HG02852 (cell line): Measurements from ENCODE around the gene GSTM4.
"Not testable (repeated sequence)": the region's sequence is repeated elsewhere in the genome, so short reads cannot be mapped to it uniquely, and the experiment has no call there.

Source experiments
- ATAC-seq: cut with Tn5 transposase; IDR thresholded peaks from one replicate; pipeline ENCODE4 v1.9.1; 2021; ENCODE audit warnings: mild to moderate bottlenecking, moderate library complexity; ENCODE audit not compliant: unreplicated experiment

Gene GSTM4

DNA sequence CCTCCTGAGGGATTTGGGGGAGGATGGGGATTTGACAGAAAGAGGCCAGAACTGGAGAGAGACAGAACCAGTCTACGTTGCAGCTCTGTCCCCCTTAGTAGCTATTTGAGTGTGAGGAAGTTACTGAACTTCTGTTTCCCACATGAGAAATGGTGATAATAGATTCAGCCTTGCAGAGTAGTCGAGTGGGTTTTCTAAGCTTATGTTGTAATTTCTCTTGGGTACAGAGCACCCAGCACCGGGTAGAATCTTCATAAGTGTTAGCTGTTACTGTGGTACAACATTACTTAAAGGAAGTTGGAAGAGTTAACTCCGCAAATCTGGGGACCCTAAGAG is 4.8 kb downstream of the GSTM4 start:
- not testable (repeated sequence) for ATAC-seq

DNA sequence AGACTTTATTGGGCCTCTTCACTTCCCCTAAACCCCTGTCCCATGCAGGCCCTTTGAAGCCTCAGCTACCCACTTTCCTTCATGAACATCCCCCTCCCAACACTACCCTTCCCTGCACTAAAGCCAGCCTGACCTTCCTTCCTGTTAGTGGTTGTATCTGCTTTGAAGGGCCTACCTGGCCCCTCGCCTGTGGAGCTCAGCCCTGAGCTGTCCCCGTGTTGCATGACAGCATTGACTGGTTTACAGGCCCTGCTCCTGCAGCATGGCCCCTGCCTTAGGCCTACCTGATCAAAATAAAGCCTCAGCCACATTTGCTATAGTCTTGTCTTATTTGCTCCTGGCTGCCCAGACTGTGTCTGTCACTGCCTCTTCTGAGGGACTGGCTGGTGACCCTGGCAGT is 5.5 kb downstream of the GSTM4 start:
- no peak for ATAC-seq

DNA sequence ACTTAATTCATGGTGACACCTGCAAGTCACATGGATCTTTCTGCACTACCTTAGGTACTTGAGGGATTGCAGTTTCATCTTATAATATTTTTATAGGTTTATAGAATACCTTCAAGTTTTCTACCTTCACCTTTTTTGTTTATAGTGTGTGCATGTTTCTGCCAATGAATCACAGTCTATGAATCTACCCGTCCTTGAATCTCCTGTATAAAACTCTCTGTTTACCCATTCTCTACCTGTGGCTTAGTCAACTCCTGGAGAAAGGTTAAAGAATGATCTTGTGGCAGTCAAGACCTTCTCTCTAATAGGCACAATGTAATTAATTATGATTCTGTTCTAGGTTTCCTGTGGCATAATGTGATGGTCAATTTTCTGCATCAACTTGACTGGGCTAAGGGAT is 8.8 kb downstream of the GSTM4 start:
- no peak for ATAC-seq

DNA sequence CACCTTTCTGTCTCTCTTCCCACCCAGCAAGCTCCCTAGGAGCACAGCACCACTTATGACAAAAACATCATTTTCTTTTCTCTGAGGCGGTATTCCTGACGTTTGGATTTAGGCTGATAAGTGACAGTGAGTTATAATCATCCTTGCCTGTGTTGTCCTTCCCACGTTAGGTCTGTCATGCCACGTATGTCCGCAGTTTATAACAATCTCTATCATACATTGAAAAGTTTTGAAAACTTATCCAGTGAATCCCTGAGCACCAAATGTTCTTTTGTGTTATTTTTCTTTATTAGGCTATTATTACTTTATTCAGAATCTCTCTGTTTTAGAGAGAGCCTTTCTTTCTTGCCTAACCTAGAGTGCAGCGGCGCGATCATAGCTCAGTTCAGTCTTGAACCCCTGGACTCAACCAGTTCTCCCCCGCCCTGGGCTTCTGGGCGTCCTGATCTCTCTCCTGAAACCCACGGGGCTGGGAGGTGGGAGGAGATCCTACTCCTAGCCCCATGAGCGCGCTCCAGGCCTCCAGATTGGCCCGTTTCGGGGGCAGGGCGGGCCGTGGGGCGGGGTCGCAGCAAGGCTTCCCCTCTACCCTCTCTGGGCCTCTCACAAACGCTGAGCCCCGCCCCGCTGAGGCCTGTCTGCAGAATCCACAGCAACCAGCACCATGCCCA is 11.7 kb downstream of the GSTM4 start, which contains the start of gene GSTM2:
Gene GSTM2 (plus strand): TSS at position 606 of the 671 bp plus-strand sequence. CDS start 59 bp downstream, at position 665.
- ATAC-seq, result peak; percentile 95

DNA sequence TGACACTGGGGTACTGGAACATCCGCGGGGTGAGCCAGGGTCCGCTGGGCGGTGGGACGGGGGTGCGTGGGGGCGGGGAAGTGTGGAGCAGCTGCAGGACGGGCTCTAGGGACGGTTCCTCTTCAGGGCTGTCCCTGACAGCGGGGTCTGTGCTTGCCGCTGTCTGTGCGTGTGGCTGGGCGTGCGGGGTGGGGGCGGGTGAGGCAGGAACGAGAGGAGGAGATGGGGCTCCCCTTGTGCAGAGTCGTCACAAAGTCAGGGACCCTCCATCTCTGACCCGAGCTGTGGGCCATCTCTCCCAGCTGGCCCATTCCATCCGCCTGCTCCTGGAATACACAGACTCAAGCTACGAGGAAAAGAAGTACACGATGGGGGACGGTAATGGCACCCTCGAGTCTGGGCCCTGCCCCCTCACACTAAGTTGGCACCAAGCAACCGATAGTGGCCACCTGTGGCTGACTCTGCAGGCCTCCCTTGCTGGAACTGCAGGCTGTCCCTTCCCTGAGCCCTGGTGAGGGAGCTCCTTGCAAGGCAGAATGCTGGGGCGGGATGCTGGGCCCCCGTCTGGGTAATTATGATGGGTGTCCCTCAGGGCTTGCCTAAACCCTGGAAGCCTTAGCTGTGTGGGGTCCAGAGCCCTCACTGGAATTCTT is 12.3 kb downstream of the GSTM4 start:
- ATAC-seq, result peak; percentile 25

DNA sequence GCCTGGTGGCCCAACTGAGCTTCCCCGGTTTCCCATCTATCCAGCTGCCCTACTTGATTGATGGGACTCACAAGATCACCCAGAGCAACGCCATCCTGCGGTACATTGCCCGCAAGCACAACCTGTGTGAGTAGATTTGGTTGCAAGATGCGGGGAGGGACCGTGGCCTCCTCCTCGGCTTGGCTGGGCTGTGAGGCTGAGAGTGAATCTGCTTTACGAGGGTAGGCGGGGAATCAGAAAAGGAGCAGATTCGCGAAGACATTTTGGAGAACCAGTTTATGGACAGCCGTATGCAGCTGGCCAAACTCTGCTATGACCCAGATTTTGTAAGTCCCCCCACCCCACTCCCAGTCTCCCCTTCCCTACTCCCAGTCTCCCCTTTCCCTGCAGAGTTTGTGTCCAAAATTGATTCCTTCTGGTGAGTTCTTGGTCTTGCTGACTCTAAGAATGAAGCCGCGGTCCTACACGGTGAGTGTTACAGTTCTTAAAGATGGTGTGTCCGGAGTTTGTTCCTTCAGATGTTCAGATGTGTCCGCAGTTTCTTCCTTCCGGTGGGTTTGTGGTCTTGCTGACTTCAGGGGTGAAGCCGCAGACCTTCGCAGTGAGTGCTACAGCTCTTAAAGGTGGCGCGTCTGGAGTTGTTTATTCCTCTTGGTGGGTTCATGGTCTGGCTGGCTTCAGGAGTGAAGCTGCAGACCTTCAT is 13.5 kb downstream of the GSTM4 start:
- ATAC-seq, result no peak

DNA sequence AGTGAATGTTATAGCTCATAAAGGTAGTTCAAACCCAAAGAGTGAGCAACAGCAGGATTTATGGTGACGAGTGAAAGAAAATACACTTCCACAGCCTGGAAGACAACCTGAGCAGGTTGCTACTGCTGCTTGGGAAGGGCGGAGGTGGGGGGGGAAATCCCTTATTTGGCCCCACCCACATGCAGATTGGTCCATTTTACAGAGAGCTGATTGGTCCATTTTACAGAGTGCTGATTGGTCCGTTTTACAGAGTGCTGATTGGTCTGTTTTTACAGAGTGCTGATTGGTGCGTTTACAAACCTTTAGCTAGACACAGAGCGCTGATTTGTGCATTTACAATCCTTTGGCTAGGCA is 14.0 kb downstream of the GSTM4 start:
- ATAC-seq, result not testable (repeated sequence)

DNA sequence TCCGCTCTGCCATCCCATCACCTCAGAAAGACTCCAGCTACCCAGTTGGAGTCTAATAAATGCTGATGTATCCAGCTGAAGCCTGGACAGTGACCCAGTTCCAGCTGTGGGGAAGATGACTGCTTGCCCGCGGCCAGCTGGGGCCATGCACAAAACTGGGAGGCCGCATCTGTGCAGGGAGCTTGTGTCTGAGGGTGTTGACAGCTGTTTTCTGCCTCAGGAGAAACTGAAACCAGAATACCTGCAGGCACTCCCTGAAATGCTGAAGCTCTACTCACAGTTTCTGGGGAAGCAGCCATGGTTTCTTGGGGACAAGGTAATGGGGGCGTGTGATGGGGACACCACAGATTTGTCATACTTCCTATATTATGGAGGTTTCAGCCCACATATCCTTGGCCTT is 15.2 kb downstream of the GSTM4 start:
- no peak for ATAC-seq

DNA sequence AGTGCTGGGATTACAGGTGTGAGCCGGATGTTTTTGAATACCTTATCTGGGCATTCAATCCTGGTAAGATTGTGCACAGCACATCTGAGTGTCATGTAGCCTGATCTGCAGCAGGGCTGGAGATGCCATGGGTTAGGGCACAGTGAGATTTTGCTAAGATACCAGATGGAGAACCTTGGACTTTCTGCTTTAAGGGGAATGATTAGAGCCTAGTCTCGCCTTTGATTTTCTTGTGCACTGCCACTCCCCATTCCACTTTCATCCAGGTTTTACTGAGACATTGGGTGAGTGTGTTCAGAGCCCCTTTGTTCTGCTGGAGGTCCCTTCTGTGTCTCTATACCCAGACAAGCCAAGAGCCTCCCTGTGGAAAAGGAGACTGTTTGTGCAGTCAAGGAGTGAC is 18.0 kb downstream of the GSTM4 start:
- not testable (repeated sequence) for ATAC-seq

DNA sequence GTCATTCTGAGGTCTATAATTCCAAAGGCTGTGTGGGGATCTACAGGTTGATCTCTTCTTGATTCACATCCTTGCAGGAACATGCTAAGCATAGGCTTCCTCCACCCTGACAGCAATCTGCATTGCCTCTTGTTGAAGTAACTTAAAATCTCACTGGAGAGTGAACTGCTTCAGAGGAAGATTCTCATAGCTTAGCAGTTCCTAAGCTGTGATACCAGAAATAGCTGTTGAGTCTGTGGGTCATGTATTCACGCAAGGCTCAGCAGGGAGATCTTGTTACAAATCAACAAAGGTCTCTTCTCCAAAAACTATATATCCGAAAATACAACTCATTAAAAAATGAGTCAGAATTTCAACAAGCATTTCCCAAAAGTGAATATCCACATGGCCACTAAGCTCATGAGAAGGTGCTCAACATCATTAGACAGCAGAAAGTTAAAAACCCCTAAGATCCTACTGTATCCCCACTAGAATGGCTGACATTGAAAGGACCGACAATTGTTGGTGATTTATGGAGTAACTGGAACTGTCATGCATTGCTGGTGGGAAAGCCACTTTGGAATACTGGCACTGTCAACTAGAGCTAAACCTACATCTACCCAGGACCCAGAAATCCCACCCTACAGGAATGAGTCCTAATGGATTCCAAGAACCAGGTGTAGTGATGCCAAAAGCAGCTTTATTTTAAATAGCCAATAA is 20.9 kb downstream of the GSTM4 start:
- not testable (repeated sequence) for ATAC-seq

DNA sequence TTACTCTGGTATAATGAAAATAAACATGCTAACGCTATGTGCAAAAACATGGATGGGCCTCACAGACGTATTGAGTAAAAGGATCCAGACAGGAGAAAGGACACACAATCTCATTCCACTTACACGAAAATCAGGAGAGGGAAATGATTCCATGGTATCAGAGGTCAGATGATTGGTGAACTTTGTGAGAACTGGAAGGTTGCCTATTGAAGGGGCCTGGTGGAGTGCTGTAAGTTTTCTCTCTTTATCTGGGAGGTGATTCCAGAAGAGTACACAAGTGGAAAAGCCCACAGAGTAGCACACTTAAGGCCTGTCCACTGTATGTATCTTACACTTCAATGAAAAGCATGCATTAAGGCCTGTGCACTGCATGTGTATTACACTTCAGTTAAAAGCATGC is 21.6 kb downstream of the GSTM4 start:
- no peak for ATAC-seq

DNA sequence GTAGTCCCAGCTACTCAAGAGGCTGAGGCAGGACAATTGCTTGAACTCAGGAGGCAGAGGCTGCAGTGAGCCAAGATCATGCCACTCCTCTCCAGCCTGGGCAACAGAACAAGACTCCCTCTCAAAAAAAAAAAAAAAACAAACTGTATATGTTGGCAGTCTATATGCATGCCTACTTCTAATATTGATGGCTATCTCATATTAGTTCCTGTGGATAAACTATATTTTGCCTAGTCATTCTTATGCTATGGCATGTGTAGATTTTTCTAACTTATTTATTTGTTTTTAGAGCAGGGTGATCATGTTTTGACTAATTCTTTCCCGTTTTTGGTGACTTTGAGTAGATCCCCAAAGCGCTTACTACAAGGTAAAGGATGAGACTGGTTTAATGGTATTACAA is 22.7 kb downstream of the GSTM4 start:
- not testable (repeated sequence) for ATAC-seq

DNA sequence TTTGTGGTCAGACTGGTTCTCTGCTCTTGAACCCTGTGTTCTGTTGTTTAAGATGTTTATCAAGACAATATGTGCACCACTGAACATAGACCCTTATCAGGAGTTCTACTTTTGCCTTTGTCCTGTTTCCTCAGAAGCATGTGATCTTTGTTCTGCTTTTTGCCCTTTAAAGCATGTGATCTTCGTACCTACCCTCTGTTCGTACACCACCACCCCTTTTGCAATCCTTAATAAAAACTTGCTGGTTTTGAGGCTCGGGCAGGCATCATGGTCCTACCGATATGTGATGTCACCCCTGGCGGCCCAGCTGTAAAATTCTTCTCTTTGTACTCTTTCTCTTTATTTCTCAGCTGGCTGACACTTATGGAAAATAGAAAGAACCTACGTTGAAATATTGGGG is 28.9 kb downstream of the GSTM4 start:
- not testable (repeated sequence) for ATAC-seq

DNA sequence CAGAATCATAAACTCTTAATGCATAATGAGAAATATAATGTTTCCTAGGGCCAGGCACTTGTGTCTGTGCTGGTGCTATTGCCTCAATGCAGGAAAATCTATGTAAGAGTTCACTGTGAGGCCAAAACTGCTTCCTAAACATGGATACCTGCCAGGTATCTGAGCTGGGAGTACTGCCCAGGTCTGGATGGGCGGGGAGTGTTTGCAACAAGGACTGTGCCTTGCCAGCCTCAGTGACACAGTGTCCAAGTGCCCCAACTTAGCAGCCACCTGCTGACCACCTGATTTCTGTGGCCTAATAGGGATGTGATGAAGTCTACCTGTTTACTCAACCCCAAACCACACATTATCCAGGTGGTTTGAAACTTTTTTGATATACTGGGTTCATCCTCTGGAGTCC is 29.5 kb downstream of the GSTM4 start:
- not testable (repeated sequence) for ATAC-seq

DNA sequence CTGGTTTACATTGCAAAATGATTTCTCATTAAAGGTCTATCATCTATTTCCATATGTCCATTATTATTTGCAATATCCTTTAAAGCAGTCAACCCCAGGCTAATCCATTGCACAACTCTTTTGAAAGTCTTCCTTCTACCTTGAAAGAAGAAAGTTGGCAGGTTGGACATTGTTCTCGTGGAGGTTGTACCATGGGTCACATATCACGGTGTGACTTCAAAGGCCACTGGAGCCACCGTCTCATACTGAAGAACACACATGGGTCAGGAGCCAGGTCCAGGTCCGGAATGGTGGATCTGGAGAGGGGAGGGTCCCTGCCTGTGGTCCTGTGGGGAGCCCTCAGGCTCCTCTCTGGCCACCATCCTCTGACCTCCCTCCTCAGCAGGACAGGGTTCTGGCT is 30.0 kb downstream of the GSTM4 start:
- ATAC-seq, result not testable (repeated sequence)

DNA sequence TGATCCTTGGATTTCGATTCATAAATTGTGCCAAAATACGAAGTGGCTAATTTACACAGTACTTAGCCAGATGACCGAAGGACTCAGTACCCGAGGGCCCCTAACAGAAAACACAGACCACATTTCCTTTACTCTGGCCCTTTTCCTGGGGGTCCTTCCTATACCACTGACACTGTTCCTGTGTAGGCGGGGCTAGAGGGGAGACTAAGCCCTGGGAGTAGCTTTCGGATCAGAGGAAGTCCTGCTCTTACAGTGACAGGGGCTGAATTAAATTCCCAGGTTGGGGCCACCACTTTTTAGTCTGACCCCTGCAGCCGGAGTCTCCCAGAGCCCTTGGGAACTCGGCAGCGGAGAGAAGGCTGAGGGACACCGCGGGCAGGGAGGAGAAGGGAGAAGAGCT is 31.2 kb downstream of the GSTM4 start:
- ATAC-seq, result peak; percentile 17

DNA sequence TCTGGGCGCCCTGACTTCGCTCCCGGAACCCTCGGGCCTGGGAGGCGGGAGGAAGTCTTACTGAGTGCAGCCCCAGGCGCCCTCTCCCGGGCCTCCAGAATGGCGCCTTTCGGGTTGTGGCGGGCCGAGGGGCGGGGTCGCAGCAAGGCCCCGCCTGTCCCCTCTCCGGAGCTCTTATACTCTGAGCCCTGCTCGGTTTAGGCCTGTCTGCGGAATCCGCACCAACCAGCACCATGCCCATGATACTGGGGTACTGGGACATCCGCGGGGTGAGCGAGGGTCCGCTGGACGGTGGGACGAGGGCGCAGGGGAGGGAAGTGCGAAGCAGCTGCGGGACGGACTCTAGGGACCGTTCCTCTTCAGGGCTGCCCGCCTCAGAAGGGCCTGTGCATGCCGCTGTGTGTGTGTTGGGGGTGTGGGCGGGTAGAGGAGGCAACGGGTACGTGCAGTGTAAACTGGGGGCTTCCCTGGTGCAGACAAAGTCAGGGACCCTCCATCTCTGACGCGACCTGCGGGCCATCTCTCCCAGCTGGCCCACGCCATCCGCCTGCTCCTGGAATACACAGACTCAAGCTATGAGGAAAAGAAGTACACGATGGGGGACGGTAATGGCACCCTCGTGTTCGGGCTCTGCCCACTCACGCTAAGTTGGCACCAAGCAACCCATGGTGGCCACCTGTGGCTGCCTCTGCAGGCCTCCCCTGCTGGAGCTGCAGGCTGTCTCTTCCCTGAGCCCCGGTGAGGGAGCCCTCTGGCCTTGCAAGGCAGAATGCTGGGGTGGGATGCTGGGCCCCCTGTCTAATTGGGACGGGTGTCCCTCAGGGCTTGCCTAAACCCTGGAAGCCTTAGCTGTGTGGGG is 32.0 kb downstream of the GSTM4 start, which contains the start of gene GSTM1:
Gene GSTM1 (plus strand): TSS at position 177 of the 859 bp plus-strand sequence. CDS start 57 bp downstream, at position 234.
- peak; percentile 98 for ATAC-seq

DNA sequence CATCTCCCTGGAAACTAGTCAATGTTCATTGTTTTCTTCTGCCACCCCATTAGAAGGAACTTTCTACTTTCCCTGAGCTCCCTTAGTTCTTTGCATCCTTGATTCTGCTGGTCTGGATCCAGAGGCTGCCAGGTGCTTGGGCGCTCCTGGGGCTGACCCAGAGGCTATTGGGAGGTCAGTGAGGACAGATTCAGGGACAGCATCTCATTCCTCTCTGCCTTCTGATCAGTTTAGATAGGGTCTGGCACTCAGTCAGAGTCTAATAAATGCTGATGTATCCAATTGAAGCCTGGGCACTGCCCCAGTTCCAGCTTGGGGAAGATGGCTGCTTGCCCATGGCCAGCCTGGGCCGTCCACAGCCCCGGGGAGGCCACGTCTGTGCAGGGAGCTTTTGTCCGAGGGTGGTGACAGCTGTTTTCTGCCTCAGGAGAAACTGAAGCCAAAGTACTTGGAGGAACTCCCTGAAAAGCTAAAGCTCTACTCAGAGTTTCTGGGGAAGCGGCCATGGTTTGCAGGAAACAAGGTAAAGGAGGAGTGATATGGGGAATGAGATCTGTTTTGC is 34.0 kb downstream of the GSTM4 start:
- ATAC-seq, result no peak

DNA sequence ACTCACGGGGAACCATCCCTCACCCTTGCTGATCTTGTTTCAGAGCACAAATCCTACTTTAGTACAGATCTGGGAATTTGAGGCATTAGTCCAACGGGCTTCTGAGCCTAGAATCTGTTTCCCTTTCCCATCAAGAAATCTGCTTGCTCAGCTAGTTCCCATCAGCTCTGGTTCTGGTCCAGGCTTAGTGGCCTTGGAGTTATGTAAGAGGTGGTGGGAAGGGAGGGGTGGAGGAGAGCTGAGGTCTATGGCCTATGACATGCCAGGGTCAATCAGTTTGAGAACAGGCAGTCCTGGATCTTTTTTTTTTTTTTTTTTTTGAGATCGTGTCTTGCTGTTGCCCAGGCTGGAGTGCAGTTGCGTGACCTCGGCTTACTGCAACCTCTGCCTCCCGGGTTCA is 35.9 kb downstream of the GSTM4 start:
- no peak for ATAC-seq

DNA sequence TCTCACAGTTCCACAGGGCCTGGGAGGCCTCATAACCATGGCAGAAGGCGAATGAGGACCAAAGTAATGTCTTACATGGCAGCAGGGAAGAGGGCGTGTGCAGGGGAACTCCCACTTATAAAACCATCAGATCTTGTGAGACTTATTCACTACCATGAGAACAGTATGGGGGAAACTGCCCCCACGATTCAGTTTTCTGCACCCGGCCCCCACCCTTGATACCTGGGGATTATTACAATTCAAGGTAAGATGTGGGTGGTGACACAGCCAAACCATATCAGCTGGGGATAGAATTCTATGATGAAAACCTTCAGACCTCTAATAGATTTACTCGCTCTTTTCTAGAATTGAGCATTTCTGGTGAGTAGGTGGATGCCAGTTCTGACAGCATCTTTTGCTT is 38.5 kb downstream of the GSTM4 start:
- not testable (repeated sequence) for ATAC-seq
